Kasumi-1 (cell line): ENCODE results near the gene ATF7IP.
"Not testable (repeated sequence)": the region's sequence is repeated elsewhere in the genome, so short reads cannot be mapped to it uniquely, and the experiment has no call there.

Experiments
- DNase-seq, 2 experiments: peaks; one replicate each; lab custom pipeline; 2025; lab: John Stamatoyannopoulos, UW

ATF7IP gene, protein sequence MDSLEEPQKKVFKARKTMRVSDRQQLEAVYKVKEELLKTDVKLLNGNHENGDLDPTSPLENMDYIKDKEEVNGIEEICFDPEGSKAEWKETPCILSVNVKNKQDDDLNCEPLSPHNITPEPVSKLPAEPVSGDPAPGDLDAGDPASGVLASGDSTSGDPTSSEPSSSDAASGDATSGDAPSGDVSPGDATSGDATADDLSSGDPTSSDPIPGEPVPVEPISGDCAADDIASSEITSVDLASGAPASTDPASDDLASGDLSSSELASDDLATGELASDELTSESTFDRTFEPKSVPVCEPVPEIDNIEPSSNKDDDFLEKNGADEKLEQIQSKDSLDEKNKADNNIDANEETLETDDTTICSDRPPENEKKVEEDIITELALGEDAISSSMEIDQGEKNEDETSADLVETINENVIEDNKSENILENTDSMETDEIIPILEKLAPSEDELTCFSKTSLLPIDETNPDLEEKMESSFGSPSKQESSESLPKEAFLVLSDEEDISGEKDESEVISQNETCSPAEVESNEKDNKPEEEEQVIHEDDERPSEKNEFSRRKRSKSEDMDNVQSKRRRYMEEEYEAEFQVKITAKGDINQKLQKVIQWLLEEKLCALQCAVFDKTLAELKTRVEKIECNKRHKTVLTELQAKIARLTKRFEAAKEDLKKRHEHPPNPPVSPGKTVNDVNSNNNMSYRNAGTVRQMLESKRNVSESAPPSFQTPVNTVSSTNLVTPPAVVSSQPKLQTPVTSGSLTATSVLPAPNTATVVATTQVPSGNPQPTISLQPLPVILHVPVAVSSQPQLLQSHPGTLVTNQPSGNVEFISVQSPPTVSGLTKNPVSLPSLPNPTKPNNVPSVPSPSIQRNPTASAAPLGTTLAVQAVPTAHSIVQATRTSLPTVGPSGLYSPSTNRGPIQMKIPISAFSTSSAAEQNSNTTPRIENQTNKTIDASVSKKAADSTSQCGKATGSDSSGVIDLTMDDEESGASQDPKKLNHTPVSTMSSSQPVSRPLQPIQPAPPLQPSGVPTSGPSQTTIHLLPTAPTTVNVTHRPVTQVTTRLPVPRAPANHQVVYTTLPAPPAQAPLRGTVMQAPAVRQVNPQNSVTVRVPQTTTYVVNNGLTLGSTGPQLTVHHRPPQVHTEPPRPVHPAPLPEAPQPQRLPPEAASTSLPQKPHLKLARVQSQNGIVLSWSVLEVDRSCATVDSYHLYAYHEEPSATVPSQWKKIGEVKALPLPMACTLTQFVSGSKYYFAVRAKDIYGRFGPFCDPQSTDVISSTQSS

DNA sequence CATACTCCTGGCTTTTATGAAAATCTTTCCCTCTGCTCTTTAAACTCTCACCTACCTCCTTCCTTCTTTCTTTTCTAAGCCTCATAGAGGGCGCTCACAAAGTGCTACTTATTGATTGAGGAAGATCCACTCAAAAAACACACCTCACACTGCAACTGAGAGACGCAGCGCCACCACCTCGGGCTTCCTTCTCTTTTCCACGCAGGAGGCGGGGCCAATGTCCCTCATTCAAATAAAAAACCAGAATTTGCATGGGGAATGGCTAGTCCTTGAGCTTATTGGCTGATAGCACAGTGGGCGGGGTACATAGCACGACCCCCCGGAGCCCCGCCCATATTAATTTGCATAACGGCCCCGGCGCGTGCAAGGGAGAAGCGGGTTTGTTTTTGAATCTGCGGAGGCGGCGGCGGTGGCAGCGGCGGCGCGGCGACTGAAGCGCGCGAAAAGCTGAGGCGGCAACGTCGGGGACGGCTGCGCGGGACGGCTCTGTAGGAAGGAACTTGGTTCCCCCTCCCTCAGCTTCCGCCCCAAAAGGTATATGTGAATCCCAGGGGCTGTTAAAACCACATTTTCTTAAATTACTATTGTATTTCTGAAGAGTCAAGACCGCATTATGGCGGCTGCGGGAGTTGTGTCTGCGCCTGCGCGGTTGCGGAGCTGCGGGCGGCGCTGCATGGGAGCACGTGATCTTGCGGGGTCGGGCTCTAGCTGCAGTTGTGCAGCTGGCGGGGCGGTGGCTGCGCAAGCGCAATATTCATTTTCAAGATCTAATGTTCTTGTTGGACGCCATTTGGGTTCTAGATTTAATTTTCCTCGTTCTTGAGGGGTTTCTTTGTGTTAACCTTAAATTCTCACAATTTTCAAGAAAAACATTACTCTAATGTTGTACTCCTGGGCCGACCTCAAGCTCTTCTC, at the start of gene ATF7IP:
Gene ATF7IP, plus strand, starts transcription at position 389 of the 915 bp plus-strand sequence. CDS start 58,234 bp downstream, outside the sequence.
- DNase-seq: peak; percentile 90

DNA sequence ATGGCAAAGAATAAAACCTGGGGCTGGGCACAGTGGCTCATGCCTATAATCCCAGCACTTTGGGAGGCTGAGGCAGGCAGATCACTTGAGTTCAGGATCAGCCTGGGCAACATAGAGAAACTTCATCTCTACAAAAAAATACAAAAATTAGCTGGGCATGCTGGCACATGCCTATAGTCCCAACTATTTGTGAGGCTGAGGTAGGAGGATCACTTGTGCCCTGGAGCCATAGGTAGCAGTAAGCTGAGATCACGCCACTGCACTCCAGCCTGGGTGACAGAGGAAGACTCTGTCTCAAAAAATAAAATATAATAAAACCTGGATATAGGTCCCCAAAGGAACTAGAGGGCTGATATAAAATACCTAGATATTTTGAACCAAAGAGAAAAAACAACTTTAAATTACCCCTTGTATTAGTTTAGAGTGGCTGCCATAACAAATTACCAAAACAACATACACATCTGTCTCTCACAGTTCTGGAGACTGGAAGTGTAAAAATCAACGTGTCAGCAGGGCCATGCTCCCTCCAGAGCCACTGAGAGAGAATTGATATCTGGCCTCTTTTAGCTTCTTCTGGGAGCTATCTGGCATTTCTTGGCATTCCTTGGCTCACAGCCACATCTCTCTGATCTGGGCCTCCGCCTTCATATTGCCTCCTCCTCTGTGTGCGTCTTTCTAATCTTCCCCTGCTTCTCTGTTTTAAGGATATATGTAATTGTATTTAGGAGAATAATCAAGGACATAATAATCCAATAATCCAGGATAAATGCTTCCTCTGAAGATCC, 47.9 kb upstream of the ATF7IP start:
- DNase-seq: no peak

DNA sequence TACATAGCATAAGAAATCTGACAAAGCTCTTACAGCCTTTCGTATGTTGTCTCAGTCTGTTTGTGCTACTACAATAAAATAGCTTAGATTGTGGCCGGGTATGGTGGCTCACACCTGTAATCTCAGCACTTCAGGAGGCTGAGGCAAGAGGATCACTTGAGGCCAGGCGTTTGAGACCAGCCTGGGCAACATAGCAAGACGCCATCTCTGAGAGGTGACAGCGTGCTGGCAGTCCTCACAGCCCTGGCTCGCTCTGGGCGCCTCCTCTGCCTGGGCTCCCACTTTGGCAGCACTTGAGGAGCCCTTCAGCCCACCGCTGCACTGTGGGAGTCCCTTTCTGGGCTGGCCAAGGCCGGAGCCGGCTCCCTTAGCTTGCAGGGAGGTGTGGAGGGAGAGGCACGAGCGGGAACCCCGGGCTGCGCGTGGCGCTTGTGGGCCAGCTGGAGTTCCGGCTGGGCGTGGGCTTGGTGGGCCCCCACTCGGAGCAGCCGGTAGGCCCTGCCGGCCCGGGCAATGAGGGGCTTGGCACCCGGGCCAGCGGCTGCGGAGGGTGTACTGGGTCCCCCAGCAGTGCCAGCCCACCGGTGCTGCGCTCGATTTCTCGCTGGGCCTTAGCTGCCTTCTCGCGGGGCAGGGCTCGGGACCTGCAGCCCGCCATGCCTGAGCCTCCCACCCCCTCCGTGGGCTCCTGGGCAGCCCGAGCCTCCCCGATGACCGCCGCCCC, 45.6 kb upstream of the ATF7IP start:
- DNase-seq: not testable (repeated sequence)

DNA sequence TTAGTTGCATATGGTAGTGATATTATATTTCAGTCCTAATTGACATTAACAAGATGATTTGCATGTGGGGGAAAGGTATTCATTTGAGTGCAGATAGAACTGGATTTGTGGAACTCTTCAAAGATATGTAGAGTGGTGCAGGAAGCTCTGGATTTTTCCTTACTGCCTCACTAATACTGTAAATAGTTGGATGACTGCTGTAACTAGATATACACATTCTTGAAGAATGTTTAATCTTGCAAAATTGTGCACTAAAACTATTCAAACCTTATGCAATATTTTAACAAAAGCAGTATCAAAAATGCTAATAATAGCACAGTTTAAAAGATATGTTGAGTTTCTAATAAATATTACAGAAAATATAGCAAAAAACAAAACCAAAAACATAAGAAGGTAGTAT, 43.1 kb upstream of the ATF7IP start:
- no peak for DNase-seq

DNA sequence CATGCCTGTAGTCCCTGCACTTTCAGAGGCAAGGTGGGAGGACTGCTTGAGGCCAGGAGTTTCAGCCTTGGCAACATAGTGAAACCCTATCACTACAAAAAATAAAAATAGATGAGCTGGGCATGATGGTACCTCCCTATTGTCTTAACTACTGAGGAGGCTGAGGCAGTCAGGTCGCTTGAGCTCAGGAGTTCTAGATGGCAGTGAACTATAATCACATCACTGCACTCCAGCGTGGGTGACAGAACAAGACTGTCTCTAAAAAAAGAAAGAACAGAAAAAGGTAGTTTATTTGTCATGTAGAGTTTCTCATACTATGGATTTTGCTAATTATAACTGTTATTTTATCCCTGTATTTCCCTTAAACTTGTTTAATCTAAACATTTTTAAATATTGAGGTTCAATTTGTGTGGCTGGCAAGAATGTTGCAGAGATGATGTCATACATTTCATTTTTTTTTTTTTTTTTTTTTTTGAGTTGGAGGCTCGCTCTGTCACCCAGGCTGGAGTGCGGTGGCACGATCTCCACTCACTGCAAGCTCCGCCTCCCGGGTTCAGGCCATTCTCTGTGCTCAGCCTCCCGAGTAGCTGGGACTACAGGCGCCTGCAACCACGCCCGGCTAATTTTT, 39.7 kb upstream of the ATF7IP start:
- DNase-seq: no peak

DNA sequence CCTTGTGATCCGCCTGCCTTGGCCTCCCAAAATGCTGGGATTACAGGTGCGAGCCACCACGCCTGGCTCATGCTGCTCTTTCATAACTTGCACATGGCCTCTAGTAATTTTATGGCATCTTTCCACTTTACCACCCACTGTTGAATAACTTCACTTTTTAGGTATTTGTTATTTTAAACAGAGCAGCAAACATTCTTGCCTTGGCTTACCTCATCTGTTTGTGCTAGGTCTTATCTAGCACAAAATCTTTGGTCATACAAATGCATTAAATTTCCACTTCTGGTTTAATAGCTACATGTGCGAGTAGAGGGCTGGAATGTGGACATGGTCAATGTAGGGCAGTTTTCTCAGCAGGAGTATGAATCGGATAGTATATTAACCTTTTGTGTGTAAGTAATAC, 38.8 kb upstream of the ATF7IP start:
- no peak for DNase-seq

DNA sequence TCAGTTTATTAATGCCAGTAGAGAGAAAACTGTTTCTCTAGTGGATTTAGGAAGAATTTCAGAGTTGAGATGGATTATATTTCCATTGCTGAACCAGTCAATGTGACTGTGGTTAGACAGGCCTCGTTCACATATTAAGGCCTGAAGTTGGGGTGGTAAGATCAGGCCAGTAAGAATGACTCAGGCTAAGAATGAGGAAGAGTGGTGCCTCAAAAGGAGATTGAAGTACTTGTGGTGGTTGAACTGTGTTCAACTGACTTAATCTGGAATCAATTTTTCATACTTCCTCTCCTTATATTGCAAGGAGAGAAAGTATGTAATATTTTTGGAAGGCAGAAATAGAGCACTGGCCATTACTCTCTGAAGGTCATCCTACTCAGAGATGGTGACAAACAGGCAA, 37.8 kb upstream of the ATF7IP start:
- DNase-seq: peak; percentile 58 to 71

DNA sequence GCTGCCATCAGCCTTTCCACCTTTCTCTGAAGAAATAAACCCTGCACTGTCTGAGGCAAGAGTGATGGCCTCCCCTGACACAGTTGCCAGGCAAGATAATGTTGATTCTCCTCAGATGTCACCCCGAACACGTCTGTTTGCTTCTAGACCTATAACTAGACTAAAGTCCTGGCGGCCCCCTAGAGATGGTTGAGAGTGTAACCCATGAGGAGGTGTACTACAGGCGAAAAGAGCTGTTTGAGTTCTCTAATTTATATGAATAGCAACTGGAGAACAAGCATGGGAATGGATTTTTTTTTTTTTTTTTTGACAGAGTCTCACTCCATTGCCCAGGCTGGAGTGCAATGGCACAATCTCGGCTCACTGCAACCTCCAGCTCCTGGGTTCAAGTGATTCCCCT, 33.0 kb upstream of the ATF7IP start:
- no peak for DNase-seq

DNA sequence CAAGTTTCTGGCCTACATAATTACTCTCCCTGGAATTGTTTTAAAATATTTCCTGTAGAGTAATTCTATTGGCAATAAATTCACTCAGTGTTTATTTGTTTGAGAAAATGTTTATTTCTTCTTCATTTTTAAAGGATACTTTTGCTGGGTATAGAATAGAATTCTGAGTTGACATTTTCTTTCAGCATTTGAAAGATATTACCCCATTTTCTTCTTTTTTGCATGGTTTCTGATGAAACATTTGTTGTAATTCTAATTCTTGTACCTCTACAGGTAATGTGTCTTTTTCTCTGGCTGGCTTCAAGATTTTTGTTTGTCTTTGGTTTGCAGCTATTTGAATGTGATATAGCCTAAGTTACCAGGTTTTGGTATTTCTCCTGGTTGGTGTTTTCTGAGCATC, 25.1 kb upstream of the ATF7IP start:
- no peak for DNase-seq

DNA sequence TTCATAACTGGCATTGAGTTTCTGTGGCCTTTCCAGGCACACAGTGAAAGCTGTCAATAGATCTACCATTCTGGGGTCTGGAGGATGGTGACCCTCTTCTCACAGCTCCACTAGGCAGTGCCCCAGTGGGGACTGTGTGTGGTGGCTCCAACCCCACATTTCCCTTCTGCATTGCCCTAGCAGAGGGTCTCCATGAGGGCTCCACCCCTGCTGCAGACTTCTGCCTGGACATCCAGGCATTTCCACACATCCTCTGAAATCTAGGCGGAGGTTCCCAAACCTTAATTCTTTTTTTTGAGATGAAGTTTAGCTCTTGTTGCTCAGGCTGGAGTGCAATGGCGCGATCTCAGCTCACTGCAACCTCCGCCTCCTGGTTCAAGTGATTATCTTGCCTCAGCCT, 14.0 kb upstream of the ATF7IP start:
- DNase-seq: not testable (repeated sequence)

DNA sequence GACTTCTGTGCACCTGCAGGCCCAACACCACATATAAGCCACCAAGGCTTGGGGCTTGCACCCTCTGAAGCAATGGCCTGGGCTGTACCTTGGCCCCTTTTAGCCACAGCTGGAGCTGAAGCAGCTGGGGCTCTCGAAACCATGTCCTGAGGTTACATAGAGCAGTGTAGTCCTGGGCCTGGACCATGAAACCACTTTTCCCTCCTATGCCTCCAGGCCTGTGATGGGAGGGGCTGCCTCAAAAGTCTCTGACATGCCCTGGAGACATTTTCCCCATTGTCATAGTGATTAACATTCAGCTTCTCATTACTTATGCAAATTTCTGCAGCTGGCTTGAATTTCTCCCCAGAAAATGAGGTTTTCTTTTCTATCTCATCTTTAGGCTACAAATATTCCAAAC, 13.4 kb upstream of the ATF7IP start:
- not testable (repeated sequence) for DNase-seq

DNA sequence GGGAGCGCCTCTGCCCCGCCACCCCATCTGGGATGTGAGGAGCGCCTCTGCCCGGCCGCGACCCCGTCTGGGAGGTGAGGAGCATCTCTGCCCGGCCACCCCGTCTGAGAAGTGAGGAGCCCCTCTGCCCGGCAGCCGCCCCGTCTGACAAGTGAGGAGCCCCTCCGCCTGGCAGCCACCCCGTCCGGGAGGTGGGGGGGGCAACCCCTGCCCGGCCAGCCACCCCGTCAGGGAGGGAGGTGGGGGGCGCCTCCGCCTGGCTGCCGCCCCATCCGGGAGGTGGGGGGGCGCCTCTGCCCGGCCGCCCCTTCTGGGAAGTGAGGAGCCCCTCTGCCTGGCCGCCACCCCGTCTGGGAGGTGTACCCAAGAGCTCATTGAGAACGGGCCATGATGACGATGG, 10.8 kb upstream of the ATF7IP start:
- not testable (repeated sequence) for DNase-seq

DNA sequence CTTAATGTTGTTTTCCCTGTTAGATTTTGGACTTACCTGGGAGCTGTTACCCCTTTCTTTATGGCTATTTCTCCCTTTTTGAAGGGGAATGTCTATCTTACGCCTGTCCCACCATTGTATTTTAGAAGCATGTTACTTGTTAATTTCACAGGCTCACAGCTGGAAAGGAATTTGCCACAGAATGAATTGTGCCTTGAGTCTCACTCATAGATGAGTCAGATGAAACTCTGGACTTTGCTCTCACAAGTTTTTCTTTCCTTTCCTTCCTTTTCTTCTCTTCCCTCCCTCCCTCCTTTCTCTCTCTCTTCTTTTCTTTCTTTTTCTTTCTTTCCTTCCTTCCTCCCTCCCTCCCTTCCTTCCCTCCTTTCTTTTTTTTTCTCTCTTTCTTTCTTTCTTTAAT, 9.3 kb upstream of the ATF7IP start:
- no peak for DNase-seq

DNA sequence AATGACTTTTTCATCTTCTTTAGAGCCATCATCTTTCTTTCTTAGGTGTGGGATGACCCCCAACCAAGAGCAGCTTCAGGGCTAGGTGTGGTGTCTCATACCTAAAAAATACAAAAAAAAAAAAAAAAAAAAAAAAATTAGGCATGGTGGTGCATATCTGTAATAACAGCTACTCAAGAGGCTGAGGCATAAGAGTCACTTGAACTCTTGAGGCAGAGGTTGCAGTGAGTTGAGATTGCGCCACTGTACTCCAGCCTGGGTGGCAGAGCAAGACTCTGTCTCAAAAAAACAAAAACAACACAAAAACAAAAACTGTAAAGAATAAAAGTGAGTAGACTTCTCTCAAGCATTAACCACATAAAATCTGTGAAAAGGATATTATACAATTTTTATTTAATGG, 8.0 kb upstream of the ATF7IP start:
- DNase-seq: no peak

DNA sequence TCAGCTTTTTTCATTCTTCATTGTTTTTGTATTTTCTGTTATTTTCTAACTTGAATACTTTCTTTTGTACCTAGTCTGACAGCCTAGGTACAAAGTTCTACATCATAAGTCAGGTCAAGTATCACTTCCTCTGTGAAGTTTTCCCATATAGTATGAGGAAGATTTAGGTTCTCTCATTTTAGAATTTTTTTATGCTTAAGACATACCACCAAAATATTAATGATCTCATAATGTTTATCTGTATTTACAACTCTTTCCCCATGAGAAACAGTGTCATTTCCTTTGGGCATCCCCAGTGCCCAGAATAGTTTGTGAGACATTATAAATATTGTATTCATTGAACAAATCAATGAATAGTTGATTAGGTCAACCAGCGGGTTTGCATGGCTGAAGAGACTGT, 3.1 kb upstream of the ATF7IP start:
- no peak for DNase-seq

DNA sequence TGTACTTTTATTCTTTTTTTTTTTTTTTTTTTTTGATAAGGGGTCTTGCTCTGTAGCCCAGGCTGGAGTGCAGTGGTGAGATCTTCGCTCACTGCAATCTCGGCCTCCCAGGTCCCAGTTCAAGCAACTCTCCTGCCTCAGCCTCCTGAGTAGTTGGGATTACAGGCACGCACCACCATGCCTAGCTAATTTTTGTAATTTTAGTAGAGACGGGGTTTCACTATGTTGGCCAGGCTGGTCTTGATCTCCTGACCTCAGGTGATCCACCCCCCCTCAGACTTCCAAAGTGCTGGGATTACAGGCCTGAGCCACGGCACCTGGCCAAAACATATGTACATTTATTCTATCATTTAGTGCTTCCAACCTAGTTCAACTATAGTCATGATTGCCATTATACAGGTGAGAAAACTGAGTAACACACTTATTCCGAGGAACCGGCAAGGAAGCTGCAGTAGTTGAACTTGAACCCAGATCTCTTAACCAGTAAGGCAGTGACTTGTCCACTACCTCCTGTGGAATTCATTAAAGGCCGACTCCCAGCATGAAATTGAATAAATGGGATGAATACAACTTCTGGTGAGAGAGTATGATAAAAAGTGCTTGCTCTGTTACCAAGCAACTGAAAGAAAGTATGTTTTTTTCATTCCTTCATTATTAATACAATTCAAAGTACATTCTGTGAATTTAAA, 755 bp upstream of the ATF7IP start:
- no peak for DNase-seq

DNA sequence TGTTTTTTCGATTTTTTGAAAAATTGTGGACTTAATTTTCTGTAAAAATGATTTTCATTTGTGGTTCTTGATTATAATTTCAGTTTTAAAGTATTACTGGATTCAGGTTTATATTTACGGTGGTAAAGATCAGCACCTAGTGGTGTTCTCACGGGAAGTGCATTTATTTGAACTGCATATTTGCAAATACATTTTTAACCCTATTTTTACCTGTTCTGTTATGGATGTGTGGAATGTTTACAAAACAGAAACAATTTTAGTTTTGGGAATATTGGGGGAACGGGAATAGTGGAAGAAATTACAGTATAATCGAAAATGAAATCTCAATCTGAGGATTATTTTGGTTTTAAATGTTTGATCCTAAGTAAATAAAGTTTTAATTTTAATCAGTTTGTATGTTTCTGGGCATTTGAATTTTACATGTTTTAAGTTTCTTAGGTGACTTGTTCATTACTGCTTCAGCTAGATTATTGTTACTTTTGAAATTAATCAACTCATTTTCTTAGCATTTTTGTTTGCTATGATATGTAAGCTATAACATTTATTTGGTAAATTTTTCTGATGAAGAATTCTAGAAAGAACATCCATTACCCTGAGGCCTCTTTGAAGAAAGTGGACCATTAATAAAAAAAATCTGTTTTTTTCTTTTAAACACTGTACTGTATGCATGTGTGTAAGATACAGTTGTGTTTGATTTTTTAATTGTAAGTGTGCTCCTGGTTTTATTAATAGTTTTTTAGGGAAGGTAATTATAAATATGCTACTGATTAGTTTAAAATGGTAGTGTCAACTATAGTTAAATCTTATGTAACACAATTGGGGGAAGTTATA, 942 bp downstream of the ATF7IP start:
- no peak for DNase-seq
